Lung (tissue), 12 donors: Measurements from ENCODE around the gene STOML3. TPM values are rescaled to one million over a fixed set of nuclear protein-coding genes. Genes with fewer than 3 reads are reported as not detected.

Experiments used
- ATAC-seq: fragments of 200-7000 bp; cut with Tn5 transposase; one replicate; pipeline ENCODE4 v1.9.1; 2020; ENCODE audit warnings: moderate number of reproducible peaks; ENCODE audit not compliant: insufficient read depth, low FRiP score
- DNase-seq, 3 donors: peaks; one replicate each; pipeline ENCODE4 v3.0.0-alpha.2; 2013 to 2017
- H3K27ac ChIP-seq, 2 donors: one replicate each; pipeline ENCODE4 v1.5.1; 2013; ENCODE audit warnings: mild to moderate bottlenecking in 2 of 2, moderate library complexity in 2 of 2, control low read depth in 1 of 2, inconsistent platforms in 1 of 2, low read depth in 1 of 2, low read length in 1 of 2
- H3K27me3 ChIP-seq, 3 donors: one replicate each; pipeline ENCODE4 v1.5.1; 2013; ENCODE audit warnings: low read length in 2 of 3; ENCODE audit not compliant: control insufficient read depth in 3 of 3, insufficient read depth in 3 of 3
- H3K36me3 ChIP-seq, 4 donors: one replicate each; pipeline ENCODE4 v1.5.1; 2013; ENCODE audit warnings: low read length in 4 of 4, mild to moderate bottlenecking in 1 of 4, moderate library complexity in 1 of 4; ENCODE audit not compliant: control insufficient read depth in 4 of 4, insufficient read depth in 4 of 4
- H3K4me1 ChIP-seq, 5 donors: one replicate each; pipeline ENCODE4 v1.5.1; 2013; ENCODE audit warnings: low read length in 5 of 5, mild to moderate bottlenecking in 2 of 5, moderate library complexity in 1 of 5; ENCODE audit not compliant: control insufficient read depth in 5 of 5, insufficient read depth in 5 of 5
- H3K4me3 ChIP-seq: one replicate; pipeline ENCODE4 v1.5.1; 2013; ENCODE audit warnings: mild to moderate bottlenecking, control low read depth, moderate library complexity
- H3K9ac ChIP-seq, 2 donors: one replicate each; pipeline ENCODE4 v1.5.1; 2013; ENCODE audit warnings: low read length in 2 of 2, control low read depth in 1 of 2; ENCODE audit not compliant: insufficient read depth in 1 of 2
- H3K9me3 ChIP-seq, 4 donors: one replicate each; pipeline ENCODE4 v1.5.1; 2013; ENCODE audit warnings: low read length in 3 of 4, mild to moderate bottlenecking in 1 of 4, moderate library complexity in 1 of 4; ENCODE audit not compliant: control insufficient read depth in 4 of 4, insufficient read depth in 3 of 4
- CTCF ChIP-seq: IDR thresholded peaks from 2 replicates; pipeline ENCODE4 v1.5.1; 2012; ENCODE audit warnings: mild to moderate bottlenecking; ENCODE audit errors: control extremely low read depth, extremely low read depth
- WGBS, 2 donors: extraction: QIAGEN DNeasy Blood & Tissue Kit; methylation state at CpG; one replicate each; pipeline ENCODE4 v1.1.7; 2013; 5-methylcytosine and 5-hydroxymethylcytosine counted together
- polyA plus RNA-seq, 2 donors: library from polyadenylated mRNA; stranded (reverse); fragments of 200-250 nt; gene quantifications; one replicate each; pipeline ENCODE4 v1.2.1, GENCODE V29; 2013
- total RNA-seq, 2 donors: library from RNA; depleted of rRNA in 1 of 2; stranded (reverse); fragments of >200 nt in 1 of 2; gene quantifications; one replicate each; pipeline ENCODE4 v1.2.1, GENCODE V29; 2014 to 2021
- donor health status: control.
- donor health status: control.
- donor health status: Bipolar disorder and iron deficiency.
- donor health status: healthy.
- donor health status: DM: yes; HTN: yes; CAD: no.

STOML3 gene
- total and polyA plus RNA-seq, 4 donors: 2.0 to 9.8 (median 4.5) TPM

DNA sequence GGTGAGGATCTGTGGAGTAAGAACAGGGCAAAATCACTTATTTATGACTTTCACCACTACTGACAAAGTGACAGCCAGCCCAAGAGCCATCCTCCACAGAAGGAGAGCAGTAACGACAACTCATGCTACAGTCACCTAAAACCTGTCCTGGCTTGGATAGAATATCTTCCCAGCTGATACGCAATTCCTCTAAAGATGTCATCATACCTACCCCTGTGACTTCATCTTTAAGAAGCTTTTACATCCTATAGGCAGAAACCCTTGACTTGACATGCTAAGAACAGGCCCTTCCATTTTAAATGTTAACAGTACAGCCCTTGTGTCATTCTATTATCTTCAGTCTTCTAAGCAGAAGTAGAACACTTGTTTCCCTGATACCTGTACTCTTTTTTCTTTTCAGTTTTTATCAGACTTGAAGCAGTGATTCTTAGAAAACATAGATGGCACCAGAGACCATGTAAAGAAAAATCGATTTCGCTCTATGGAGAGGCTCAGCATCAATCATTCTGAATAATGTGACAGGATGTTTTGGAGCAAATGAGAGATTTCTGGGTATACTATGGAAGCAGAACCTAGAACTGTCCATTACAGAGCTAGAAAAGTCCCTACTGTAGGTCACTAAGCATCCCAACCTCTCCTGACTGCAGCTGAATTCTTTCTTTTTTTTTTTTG lies 20.1 kb downstream of the STOML3 start:
- H3K4me3 ChIP-seq: no peak overlapping the region
- no peaks in the 10 kb centered on the region for H3K36me3 ChIP-seq
- 76 to 85% methylated on average over 4 of the region's 4 CpGs for WGBS, 2 donors
- no peak overlapping the region for H3K9ac ChIP-seq
- no peak for ATAC-seq
- TF ChIP-seq CTCF: no peak
- H3K4me1 ChIP-seq: peaks cover 0 to under 1% (median 0%) of the 10 kb centered on the region in 5 donors
- DNase-seq: no peak
- no peaks in the 10 kb centered on the region for H3K9me3 ChIP-seq
- H3K27ac ChIP-seq: no peak overlapping the region
- H3K27me3 ChIP-seq: no peaks in the 10 kb centered on the region

- H3K27ac ChIP-seq: no peak overlapping the region
- H3K27me3 ChIP-seq: no peaks in the 10 kb centered on the region
- WGBS, 2 donors: 52 to 57% methylated on average over 2 of the region's 2 CpGs
- H3K4me1 ChIP-seq: peaks cover 0 to 3% (median 0%) of the 10 kb centered on the region in 5 donors
- ATAC-seq (no peak), DNase-seq (no peak)
- no peak overlapping the region for H3K4me3 ChIP-seq
- no peak overlapping the region for H3K9ac ChIP-seq
- H3K36me3 ChIP-seq: no peaks in the 10 kb centered on the region
- no peak for TF ChIP-seq CTCF
- H3K9me3 ChIP-seq: no peaks in the 10 kb centered on the region
Observed at GRCh38 chr13:38969187-38969586, 21.4 kb downstream of the STOML3 start.

DNA sequence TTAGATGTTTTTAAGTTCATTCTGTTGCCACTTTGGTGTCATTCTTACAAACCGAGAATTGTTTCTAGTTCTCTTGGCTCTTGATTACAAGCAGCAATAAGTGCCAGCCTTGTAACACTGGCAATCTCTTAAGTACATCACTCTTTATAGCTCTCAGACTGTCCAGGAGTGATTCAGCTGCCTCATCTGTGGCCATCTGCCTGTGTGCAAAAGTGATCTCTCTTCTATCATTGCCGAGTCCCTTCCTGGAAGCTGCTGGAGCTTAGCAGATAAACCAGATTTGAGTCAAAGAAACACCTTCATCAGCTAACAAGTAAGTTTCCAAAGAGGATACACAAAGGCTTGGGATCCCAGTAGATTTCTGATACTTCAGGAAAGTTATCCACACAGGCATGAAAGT lies 23.2 kb downstream of the STOML3 start:
- Histone ChIP-seq H3K9me3 (no peaks in the 10 kb centered on the region), H3K9ac (no peak overlapping the region), H3K27ac (no peak overlapping the region), H3K36me3 (no peaks in the 10 kb centered on the region), H3K4me1 (peaks cover 0 to 3% (median 0%) of the 10 kb centered on the region in 5 donors), H3K27me3 (no peaks in the 10 kb centered on the region), H3K4me3 (no peak overlapping the region)
- no peak for TF ChIP-seq CTCF
- WGBS, 2 donors: 73 to 75% methylated on average over 2 of the region's 2 CpGs
- DNase-seq (no peak), ATAC-seq (no peak)

DNA sequence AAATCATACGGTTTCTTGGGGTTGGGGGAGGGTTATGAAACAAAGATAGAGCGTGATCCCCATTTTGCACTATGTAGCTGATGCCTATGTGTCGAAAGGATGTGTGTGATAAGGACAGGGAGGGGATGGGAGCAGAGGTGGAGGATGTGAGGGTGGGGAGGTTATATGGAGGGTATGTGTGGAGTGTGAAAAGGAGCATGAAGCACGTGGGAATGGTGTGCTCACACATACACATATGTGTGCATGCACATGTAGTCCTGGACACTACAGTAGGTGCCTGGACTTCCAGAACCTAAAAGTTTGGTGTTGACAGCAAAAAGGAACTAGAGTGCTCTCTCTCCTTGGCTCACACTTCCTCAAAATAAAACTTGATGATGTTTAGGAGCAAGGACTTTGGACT lies 25.4 kb downstream of the STOML3 start:
- Histone ChIP-seq H3K36me3 (no peaks in the 10 kb centered on the region), H3K27ac (no peak overlapping the region), H3K9me3 (peaks cover 0 to 3% (median 0%) of the 10 kb centered on the region in 4 donors), H3K9ac (no peak overlapping the region), H3K4me1 (peaks cover 0 to 3% (median 0%) of the 10 kb centered on the region in 5 donors), H3K4me3 (no peak overlapping the region), H3K27me3 (no peaks in the 10 kb centered on the region)
- no peak for TF ChIP-seq CTCF
- WGBS, 2 donors: 81 to 85% methylated on average over 4 of the region's 4 CpGs
- DNase-seq: no peak
- ATAC-seq: no peak
